NCI-H526 (cell line): Measurements from ENCODE around the gene SLC6A9.

Source experiments
- DNase-seq, 2 experiments: peaks; one replicate each; lab custom pipeline; 2025; lab: John Stamatoyannopoulos, UW

SLC6A9 gene

DNA sequence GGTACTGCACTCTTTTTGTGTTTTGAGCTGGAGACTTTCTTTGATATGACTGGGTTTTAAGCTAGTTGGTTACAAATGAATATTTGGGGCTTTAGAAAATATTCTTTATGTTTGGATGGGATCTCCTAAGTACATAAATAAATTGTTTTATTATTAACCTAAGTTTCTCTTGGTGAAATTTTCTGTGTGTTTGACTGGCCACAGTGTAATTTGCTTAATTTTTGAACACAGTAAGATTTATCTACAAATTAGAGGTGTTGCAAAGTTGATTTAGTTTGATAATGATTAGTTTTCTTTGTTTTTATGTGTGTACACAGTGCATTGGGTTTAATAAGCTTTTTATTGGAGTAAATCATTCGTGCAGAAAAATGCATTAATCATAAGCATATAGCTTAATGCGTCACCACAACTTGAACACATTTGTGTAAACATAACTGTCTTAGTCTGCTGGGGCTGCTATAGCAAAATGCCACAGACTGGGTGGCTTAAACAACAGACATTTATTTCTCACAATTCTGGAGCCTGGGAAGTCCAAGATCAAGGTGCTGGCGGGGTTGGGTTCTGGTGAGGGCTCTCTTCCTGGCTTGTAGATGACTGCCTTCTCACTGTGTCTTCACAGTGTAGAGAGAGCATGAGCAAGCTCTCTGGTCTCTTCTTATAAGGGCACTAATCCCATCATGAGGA is 17.4 kb upstream of the SLC6A9 start:
- no peak for DNase-seq

DNA sequence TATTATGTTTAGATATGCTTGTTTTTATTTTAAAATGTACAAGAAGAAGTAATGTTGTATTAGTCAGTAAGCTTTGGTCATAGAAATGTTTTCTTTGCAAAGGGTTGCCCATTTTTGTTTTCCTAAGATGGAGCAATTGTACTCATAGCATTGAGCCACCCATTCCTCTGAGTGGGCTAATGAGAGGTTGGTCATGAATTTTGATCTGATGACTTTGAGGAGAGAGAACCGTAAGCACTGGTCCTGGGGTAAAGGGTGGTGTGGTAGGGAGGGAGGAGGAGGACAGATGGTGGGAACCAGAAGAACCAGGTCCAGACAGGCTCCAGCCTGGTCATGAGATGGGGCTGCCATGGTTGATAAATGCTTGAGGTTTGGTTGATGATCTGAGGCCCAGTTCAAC is 15.9 kb upstream of the SLC6A9 start:
- no peak for DNase-seq

DNA sequence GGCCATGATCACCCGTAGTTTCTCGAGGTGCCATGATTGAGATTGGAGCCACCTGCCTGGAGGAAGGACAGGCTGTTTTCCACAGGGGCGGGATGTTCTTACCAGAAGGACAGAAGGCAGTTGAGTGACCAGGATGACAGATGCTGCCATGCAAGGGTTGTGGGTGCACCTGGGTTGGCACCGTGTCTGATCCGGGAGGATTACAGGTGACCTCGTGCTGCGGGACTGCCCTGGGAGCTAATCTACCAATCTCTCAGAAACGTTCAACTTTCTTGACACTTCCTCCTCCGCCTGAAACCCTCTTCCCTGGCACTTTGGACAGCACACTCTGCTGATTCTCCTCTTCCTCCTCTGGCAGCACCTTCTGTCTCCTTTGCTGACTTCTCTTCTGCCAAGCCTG is 13.8 kb upstream of the SLC6A9 start:
- DNase-seq, result no peak

DNA sequence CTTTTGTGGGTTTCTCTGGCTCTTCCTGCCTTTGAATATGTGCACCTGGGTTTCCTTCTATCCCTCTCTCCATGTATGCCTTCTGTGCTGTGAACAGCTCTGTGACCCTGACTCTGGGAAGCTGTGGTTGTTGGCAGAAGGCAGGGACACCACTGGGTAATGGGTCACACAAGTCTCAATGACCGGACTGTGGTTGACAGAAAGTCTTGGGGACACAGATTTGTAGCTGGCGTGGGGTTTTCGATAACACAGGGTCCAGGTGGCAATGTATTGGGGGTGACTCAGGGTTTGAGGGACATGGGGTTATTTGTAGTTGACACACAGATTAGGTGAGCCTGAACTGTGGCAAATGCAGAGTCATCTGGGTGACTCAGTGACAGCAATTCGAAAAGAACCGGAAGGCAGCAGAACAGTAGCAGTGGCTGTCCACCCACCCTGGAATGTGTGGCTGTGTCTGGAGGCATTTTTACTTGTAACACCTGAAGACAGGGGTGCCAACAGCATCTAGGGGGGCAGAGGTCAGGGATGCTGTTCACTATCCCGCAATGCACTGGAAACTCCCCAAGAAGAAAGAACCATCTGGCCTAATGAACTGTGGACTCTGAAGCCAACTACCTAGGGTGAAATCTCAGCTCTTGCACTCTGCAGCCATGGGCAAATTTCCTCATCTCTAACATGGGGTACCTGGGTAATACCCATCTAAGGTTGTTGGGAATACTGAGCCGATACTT is 13.0 kb upstream of the SLC6A9 start:
- no peak for DNase-seq

DNA sequence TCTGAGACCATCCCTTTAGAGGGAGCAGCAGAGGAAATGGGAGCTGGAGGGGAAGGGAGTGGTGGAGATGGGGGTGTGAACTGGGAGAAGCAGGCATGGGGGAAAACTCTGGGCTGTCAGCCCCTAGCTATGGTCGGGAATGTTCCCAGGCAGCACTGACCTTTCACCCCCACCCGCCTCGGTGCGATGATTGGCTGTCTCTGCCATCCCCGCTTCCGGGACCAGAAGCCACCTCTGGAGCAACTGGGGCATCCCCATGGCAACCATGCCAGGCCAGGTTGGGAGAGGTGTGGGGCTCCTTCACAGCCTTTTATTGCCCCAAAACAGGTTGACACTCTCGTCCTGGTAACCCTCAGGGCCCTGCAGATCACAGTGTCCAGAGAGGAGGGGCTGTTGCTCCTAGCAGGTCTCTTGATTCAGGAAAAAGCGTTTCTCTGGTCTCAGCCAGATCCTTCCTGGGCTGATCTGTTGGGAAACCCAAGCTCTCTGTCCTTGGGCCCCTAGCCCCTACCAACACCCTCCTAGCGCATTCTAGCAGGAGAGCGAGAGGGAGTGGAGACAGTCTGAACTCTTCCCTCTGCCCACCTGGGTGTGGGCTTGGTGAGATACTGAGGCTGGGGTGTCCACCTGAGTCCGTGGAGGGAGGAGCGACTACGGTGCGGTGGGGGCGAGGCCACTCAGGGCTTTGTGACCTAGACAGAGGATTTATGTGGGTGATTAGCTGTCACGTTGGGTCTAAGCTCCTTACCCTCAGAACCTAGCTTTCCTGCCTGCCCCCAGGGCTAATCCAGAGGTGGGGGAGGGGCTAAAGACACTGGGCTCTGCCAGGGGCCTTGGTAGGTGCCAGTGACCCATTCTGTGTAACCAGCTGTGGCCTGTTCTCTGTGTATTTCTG is 12.2 kb upstream of the SLC6A9 start:
- no peak for DNase-seq

DNA sequence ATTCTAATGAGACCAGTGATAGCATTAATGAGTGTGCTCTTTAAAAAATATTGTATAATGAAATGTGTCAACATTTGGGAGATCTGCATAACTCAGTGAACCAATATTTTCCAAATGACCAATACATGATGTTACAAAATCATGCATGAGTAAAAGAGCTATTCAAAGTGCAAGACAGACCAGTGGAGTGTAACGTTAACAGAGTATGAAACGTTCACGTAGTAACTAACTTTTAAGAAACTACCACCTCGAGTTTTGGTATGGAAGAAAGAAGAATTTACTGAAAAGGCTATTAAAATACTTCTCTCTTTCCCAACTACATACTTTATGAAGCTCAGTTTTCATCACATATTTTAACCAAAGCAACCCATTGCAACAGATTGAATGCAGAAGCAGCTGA is 9.6 kb upstream of the SLC6A9 start:
- DNase-seq, result no peak

DNA sequence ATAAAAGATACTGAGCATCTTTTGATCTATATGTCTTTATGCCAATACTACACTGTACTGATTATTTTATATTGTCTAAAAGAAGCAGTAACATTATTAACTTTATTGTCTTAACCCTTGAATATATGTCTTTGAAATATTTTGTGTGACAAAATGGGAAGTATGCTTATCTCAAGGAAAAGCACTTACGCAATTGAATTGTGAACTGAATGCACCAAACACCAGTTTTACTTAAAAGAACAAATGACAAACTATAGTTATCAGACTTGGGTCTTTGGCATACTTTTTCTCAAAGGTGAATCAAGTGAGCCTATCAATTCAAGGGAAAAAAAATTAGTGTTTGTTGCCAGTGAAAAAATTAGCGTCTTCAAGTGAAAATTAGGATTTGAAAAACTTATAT is 9.2 kb upstream of the SLC6A9 start:
- DNase-seq, result no peak

DNA sequence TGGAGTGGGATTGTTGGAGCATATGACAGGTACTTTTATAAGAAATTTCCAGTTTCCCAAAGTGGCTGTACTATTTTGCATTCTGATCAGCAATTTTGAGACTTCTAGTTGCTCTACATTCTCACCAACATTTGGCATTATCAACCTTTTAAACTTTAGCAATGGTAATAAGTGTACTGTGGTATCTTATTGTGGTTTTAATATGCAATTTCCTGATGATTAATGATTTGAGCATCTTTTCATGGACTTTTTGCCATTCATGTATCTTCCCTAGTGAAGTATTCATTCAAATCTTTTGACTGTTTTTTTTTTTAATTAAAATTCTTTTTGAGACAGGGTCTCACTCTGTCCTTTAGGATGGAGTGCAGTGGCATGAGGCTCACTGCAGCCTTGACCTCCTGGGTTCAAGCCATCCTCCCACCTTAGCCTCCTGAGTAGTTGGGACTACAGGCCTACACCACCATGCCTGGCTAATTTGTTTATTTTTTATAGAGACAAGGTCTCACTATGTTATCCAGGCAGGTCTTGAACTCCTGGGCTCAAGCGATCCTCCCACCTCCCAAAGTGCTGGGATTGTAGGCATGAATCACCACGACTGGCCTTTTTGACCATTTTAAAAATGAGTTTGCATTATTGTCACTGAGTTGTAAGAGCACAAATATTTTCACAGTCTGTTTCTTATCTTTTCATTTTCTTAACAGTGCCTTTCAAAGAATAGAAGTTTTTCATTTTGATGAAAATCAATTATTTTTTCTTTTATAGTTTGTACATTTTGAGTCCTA is 7.8 kb upstream of the SLC6A9 start:
- no peak for DNase-seq

DNA sequence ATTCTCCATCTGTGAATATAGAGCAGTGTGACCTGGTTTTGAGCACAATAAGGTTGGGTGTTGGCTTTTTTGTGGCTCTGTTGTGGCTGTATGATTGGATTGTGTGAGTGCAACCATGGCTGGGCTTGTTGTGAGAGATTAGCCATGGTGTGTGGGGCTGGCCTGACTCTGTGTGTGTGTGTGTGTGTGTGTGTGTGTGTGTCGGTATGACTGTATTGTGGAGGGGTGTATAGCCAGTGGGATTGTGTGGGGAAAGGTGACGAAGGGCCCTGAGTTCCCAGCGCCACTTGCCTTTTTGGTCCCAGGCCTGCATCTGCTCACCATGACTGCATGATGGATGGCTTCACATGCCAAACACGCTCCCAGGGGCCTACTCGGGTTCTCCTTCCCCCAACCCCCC is 5.9 kb upstream of the SLC6A9 start:
- DNase-seq, result no peak

DNA sequence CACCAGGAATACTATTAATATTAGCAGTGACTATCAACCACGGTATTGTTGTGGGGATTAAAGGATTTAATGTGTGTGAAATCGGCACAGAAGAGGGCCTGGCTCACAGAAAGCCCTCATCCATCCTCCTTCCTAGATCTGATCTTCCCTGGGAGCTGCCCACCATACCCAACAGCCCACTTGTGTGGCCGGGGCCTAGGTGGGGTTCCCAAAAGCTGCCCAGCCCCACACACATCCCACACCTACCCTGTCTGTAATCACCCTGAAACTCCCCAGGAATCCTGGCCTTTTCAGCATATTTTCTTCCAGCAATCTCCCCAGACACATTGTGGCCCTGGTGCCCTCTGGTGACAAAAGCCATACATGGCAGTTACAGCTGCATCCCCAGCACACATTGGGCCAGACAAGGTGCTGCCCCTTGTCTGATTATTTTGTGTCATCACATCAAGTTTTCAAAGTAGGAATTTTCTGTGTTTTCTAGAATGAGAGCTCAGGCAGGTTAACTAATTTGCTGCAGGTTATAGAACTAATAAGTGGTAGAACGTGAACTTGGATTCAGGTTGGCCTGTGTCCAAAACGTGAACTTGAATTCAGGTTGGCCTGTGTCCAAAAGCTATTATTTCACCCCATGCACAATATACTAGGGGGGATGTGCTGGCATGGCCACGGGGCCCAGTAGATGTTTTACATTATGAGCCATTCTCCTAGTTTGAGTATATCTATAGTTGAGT is 5.3 kb upstream of the SLC6A9 start:
- peak; percentile 32 to 87 for DNase-seq

DNA sequence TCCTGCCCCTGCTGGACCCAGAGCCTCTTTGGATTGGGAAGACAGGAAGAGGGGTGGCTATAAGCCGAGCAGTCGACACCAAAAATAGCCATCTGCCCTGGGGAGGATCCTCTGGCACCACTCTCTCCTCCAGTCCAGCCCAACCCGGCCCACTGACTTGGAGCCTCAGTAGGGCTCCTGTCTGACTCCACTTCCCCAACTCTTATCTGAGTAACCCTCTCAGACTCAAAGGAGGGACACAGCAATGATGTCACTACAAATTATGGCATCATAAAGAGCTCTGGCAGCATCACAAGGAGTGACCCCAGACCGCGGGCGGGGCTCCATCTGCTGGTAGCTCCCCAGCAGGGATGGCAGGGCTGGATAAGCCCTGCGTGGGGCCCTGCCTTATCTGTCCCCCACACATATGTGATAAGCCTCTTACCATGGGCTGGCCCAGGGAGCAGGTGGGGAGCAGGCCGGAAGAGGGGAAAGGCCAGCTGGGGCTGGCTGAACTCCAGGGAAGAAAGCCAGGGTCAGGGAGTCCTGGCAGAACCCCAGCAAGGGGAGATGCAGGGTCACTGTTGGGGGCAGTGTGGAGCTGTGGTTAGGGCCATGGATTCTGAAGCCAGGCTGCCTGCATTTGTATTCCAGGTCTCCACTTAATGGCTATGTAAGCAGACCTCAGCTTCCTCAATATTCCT is 4.6 kb upstream of the SLC6A9 start:
- DNase-seq, result peak in 1 of 2 experiments; percentile 26

DNA sequence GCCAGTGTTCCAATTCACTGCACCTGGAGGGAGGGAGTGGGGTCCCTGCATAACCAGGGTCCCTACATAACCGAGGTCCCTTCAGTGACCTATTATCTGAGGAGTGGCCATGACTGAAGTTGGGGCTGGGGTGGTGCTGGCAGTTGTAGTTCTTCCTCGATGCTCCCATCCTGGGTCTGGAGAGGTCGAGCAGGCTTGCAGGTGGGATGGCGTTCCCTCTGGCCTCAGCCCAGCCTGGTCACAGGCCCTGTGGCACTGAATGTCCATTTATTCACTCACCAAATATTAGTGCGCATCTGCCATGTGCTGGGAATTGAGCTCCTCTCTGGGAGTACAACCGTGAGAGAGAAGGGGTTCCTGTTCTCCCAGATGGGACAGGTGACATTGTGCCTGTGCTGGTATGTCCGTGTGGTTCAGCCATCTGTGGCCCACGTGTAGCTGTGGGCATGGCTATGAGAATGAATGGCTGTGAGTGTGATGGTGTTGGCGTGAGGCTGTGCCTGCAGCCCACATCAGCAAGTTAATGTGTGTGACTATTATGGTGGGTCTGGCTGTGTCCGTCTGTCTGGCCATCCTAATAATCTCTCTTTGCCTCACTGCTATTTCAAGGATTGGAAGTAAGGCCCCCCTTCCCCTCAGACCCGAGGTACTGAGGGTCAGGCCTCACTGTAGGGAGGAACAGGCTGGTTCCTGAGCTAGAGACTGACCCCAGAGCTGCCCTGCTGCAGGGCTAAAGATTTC is 3.9 kb upstream of the SLC6A9 start:
- no peak for DNase-seq

DNA sequence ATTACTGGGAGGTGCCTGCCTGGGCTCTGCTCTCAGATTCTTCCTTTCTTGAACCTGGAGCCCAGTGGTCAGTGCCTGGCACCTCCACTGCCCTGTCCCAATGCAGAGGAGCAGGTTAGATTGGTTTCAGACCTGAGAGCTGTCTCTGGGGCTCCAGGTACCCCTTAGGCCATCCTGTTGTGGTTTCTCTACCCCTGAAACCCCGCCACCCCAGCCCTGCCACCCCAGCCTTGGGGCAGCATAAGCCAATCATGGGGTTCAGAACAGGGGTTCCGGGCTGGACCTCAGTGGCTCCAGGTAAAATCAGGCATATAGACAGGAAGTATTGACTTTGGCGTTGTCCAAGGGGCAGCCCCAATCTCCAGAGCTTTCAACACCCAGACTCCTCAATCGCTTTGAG is 3.2 kb upstream of the SLC6A9 start:
- DNase-seq, result no peak

DNA sequence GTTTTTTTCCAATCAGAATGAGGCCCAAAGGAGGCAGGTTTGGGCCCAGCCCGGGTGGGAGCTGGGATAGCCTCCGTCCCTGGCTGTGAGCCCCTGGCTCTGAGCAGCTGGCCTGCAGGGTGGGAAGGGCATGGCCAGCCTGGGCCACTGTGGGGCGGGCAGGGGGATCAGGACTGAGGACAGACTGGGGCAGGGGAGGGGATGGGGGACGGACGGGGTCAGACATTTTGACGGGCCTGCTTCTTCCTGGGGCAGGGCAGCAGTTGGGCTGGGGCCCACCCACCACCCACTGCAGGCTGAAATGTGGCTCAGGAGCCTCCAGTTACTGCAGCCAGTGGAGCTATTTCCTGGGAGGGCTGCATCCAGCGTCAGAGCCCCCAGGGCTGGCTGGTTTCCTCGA is 2.5 kb upstream of the SLC6A9 start:
- DNase-seq, result no peak

DNA sequence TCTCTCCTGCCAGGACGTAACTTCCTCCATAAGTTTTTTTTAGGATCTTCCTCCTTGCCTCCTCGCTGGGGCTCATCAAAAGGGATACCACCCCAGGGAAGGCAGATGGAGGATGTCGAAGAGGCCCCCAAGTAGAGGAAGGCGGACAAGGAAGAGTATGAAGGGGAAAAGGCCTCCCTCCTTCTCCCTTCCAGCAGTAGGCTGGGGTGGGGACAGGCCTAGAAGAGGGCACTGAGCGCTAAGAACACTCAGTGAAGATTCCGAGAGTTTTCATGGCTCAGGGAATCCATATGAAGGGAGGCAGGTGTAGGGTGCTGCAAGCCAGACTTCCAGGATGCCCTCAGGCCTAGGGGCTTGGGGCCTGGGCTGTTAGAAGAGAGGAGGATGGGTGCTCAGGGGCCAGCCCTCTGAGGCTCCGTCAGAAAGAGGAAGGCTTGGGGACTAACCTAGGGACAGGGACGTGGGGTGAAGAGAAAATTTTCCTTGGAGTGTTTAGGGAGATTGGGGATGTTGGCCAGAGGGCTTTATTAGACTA is 1.8 kb upstream of the SLC6A9 start:
- no peak for DNase-seq

DNA sequence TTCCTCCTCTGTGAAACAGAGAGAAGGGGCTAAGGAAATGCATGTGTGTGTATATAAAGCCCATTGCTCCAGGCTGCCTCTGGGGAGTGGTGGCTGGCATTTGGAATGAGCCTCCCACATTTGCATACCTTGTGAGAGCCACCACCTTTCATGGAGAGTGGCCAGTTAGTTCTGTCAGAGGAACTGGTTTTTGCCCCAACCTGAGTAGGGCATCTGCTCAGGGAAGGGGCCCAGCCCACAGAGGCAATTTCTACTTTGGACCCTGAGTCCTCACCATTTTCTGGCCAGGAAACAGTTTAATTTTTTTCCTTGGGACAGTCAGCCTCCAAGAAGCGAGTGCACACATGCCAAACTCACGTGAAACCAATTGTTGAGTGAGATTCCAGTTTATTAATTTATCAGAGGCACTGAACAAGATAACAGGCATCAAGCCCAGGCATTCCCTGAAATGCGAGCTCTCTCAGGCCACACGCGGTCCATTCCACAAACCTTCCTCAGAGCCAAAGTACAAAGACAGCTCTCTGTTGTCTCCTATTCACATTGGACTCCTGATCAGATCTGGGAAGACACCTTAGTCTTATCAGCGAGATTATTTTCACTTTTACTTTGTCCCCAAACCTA is 1.0 kb upstream of the SLC6A9 start:
- peak; percentile 53 to 92 for DNase-seq

DNA sequence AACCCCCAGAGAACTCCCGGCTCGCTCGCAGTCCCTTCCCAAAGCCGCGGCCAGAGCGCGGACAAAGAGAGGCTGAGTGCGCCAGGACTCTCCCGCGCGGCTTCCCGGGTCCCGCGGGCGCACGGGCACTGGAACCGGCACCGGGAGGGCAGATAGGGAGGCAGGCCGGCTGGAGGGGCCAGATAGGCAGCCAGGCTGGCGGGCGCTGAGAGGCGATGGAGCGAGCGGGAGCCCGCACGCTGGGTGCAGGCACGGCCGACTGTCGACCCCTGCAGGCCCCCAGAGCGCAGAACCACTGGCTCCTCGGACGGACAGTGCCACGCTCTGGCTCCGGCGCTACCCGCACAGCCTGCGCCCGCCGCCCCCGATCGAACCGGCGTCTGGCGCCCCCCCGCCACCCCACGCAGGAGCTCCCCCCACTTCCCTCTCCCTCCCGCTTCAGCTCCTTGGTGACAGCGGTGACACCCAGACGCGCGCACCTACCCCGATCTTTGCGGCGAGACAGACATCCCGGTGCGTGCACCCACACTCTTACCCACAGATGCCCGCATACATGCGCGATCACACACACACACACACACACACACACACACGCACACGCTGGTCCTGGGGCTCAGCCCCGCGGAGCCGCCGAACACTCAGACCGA is 534 bp downstream of the SLC6A9 start:
- peak; percentile 44 to 95 for DNase-seq

DNA sequence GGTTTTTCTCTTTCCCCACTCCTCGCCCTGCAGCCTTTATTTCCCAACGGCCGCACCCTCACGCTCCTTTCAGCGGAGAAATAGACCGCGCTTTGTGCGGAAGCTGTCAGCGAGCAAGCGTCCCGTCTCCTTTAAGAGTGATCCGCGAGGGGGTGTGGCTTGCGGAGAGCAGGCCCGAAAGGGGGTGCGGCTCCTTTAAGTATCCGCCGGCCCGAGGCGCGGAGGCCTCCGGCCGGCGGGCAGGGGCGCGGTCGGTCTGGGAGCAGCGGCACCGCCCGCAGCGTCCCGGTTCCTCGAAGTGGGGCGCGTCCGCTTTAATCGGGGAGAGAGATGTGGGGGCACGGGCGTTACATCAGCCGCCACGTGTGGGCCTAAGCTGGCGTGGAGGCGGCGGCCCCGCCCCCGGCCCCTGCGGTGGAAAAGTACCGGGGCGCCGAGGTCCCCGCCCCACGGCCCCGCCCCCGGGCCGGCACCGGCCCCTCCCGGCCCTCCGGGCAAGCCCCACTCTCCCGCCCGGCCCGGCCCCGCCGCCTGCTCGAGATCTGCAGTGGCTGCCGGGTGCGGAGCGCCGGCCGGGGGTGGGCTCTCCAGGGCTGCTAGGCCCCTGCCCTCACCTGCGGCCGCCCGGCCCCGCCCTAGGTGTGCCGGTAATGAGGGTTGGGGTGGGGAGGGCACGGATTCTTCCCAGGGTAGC is 1.2 kb downstream of the SLC6A9 start:
- DNase-seq, result peak; percentile 90 to 98
